NCI-H748 (cell line): ENCODE results near the gene FOS.
"Not testable (repeated sequence)": the region's sequence is repeated elsewhere in the genome, so short reads cannot be mapped to it uniquely, and the experiment has no call there.

Experiments used
- DNase-seq: peaks from one replicate; lab custom pipeline; 2025; ENCODE audit not compliant: unreplicated experiment; lab: John Stamatoyannopoulos, UW

FOS gene

DNA sequence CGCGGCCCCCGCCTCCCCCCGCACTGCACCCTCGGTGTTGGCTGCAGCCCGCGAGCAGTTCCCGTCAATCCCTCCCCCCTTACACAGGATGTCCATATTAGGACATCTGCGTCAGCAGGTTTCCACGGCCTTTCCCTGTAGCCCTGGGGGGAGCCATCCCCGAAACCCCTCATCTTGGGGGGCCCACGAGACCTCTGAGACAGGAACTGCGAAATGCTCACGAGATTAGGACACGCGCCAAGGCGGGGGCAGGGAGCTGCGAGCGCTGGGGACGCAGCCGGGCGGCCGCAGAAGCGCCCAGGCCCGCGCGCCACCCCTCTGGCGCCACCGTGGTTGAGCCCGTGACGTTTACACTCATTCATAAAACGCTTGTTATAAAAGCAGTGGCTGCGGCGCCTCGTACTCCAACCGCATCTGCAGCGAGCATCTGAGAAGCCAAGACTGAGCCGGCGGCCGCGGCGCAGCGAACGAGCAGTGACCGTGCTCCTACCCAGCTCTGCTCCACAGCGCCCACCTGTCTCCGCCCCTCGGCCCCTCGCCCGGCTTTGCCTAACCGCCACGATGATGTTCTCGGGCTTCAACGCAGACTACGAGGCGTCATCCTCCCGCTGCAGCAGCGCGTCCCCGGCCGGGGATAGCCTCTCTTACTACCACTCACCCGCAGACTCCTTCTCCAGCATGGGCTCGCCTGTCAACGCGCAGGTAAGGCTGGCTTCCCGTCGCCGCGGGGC lies at the start of gene FOS:
Gene FOS, plus strand, starts transcription at position 407 of the 731 bp plus-strand sequence. Its CDS starts 155 bp downstream, at position 562.
- DNase-seq, result peak; percentile 96

DNA sequence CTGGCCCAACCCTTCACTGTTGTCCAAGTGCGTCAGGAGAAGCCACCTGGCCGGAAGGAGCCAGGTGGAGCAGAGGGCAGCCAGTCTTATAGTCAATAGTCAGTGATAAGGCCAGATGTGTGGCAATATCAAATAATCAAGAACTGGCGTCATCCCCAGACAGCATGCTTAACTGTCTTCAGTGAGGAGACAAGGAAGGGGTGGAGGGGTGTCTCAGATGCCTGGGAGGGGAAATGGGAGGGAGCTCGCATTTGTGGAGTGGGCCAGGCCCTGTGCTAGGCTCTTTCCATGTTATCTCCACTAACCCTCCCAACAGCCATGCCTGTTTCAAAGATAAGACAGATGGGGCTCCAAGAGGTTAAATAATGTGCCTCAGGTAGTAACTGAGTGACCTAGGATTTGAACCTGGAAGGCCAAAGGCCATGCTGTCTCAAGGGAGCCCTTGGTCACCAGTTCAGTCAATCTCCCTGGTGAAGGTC lies 48.9 kb upstream of the FOS start:
- no peak for DNase-seq

DNA sequence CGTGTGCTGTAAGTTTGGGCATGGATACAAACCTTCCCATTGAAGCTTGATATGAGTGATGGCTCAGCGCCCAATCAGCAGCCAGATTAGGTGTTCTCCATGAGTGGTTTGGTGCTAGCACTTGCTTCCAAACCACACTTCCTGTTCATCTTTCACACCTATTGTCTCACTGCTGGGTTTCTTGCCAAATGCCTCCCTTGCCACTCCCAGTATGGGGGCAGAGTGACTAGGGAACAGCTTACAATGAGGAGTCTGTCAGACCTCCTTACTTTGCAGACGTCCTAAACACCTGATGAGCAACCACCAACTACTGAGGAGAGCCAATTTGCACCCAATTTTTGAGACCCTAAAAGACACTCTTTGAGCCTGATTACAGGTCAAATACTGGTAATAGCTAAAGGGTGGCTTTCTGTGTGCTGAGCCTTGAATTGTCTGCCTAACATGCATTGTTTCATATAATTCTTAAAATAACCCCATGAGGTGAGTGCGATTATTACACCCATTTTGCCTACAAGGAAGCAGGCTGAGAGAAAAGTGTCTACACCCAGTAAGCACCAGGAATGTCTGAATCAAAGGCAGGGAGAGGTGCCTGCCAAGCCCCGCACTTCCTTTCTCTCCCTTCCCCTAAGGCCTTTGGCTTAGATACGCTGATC lies 48.4 kb upstream of the FOS start:
- peak; percentile 32 for DNase-seq

DNA sequence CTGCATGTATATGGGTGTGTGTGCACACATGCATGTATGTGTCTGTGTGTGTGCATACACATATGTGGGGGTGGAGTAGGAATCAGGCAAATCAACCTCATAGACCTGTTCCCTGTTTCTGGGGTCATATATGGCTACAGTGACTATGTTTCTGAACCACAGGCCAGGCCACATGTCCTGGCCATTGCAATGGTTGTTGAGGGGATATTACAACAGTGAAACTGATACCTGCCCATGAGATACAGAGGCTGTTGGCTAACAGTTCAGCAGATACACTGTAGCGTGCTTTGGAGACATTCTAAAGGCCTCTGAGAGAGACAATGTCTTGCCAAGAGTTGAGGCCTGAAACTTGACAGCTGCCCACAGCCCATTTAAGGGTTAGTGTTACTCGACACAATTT lies 47.3 kb upstream of the FOS start:
- no peak for DNase-seq

DNA sequence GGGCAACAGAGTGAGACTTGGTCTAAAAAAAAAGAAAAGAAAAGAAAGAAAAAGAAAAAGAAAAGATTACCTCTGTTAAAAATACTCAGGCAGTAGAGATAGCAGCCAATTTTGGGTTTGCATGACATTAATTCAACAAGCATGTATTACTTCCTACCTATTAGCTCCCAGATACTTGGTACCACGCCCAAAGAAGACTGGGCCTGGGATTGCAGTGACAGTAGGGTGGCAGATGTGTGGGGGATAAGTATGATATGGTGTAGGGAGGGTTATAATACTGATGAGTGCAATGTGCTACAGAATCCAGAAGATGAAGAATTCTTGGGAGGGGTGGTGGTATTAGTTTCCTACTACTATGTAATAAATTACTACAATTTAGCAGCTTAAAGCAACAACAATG lies 46.4 kb upstream of the FOS start:
- no peak for DNase-seq

DNA sequence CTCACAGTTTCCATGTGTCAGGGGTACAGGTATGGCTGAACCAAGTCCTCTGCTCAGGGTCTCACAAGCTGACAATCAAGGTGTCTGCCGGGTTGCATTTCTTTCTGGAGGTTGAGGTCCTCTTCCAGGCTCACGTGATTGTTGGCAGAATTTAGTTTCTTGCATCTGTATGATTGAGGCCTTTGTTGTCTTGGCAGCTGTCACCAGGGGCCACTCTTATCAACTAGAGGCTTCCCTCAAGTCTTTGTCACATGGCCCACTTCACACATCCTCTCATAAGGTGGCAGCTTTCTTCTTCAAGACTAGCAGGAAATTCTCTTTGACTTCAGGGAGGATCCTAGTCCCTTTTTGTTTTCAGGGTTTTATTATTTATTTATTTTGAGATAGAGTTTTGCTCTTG lies 46.0 kb upstream of the FOS start:
- no peak for DNase-seq

DNA sequence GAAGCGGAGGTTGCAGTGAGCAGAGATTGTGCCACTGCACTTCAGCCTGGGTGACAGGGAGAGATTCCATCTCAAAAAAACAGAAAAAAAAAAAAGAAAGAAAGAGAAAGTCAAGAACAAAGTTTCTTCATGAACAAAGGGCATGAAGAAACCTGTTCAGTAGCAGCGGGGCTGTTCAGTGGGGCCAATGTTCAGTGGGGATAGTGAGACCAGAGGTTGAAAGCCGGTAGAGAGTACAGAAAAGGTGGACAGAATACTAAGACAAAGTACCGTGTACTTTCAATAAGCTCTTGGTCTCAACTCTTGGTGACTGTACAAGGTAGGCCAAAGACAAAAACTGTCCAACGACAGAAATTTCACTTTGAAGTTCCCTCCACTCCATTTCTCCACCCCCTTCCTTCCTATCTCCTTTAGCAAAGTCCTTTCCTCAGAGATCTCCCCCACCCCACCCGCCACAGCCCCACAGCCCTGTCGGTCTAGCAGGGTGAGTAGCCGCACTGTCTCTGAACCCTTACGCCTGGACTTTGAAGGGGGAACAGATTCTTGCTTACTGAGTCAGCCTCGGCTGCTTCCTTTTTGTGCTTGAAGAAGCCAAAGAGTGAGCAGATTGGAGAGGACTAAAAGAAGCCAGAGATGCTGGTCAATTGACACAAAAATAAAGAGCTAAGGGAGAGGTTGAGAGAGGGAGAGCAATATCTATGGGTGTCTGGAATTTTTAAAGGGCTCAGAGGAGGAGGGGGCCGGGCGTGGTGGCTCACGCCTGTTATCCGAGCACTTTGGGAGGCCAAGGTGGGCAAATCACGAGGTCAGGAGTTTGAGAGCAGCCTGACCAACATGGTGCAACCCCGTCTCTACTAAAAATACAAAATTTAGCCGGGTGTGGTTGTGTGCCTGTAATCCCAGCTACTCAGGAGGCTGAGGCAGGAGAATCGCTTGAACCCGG lies 44.2 kb upstream of the FOS start:
- DNase-seq, result no peak

DNA sequence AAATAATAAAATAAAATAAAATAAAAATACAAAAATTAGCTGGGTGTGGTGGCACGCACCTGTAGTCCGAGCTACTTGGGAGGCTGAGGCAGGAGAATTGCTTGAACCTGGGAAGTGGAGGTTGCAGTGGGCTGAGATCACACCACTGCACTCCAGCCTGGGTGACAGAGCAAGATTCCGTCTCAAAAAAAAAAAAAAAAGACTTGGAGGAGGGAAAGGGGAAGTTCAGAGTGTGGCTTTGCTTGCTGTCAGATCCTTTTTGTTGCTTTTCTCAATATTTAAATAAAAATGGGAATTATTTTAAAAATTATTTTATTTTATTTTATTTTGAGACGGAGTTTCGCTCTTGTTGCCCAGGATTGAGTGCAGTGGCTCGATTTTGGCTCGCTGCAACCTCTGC lies 43.4 kb upstream of the FOS start:
- not testable (repeated sequence) for DNase-seq

DNA sequence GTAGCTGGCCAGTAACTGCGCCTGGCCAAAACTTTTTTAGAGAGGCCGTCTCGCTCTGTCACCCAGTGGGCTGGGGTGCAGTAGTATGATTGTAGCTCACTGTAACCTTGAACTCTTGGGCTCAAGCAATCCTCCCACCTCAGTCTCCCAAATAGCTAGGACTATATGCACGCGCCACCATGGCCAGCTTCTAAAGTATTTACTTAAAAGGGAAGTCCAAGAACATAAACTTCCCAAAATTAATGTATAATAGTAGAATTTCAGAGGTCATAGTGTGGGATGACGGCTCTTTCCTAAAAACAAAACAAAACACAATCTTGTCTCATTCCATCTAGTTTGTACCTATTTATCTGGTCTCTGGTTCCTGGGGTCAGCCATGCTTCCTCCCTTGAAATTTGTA lies 42.2 kb upstream of the FOS start:
- no peak for DNase-seq

DNA sequence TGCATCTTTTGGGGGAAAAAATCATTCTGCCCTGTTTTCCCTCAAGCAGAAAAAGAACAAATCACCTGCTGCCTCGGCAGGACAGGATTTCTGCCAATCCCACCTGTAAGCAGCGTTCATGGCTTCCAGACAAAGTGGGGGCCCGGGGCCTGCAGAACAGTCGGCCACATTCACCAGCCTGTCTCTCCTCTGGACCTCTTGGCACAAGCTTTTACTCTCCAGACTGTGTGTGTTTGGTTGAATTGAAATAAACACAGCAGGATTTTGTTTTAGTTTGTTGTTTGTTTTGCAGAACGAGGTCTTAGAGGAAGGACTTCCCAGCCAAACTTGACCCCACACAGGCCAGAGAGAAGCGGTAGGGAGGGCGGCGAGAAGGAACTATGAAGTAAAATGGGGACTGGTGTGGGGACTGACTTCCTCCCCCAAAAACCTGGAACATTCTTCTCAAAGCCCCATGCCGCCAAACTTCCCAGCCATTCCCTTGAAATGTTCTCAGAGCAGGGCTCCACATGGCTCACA lies 41.7 kb upstream of the FOS start:
- DNase-seq, result no peak

DNA sequence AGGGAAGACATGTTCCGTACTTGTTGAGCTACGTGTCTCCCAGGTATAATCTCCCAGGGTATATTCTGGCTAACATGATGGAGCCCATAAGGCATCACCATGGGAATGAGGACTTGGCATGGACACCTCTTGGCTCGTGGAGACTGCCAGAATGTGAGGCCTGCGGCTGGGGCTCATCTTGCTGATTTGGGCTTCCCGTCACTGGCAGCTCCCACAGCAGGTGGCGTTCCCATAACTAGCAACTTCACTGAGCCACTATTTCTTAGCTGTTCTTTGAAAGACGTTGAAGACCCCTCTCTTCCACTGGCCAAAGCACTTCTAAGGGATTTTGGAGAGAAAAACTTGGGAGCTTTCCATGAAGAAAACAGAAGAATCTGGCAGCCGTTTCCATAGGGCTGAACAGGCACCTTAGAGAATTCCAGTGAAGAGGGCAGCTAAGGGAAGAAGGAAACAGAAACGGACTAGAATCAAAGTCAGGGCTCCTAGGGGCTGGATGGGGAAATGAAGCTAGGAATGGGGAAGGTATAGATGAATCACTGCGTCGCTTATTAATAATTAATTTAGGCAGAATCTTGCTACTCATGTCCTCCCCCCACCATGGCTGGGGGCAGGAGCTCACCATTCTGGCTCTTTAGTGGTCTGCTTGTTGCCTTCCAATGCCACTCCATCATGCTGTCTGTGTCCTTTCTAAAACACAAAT lies 39.7 kb upstream of the FOS start:
- no peak for DNase-seq

DNA sequence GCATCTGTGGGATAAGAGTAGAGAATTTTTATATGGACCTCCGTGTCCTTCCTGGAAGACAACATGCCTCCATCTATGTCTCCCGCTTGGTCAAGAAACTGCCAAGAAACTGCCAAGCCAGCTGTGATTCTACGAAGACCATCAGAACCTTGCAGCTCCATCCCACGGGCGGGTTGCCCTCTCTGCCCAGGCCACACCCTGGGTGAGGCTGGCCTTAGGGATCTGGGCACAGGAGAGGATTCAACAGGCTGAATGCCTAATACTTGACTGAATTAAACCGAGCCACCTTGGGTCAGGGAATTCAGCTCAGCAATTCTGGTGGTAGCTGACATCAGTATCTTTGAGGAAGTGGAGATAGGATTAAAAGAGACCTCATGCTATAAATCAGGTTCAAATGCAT lies 37.8 kb upstream of the FOS start:
- no peak for DNase-seq

DNA sequence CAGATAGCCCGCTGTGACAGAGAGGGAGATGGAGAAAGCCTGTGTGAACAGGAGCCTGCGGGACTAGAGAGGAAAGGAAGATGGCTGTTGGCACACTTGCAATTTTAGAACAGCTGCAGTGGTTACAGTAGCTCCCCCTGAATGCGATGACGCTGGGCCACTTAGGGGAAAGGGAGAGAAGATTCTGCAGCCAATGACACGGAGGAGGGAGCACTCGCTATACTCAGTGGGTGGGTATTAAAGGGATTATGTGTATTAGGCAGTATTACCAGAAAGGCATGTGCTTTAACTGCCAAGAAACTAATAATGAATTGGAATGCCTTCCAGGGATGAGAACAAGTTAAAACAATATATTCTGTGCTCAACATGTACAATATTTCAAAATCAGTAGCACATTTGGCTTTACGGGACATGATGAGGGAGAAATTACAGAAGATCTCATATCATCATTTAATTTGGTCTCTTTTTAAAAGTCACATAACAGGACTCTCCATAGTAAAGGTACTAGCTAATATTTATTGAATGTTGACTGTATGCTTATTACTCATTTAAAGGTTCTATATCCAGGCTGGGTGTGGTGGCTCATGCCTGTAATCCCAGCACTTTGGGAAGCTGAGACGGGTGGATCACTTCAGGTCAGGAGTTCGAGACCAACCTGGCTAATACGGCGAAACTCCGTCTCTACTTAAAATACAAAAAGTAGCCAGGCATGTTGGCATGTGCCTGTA lies 35.9 kb upstream of the FOS start:
- DNase-seq, result peak; percentile 41

DNA sequence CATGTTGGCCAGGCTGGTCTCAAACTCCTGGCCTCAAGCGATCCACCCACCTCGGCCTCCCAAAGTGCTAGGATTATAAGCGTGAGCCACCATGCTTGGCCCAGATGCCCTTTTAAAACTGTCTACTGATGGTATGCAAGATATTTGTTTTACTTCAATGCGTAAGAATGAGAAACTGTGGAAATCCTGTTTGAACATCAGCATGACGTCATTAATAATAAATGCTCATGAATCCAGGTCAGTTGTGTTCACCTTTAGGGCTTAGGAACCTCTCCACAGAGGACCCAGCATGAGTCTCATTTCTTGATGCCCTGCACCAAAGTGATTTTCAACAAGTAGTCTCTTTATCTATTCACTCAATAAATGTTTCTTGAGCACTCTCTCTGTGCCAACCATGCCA lies 34.5 kb upstream of the FOS start:
- DNase-seq, result no peak

DNA sequence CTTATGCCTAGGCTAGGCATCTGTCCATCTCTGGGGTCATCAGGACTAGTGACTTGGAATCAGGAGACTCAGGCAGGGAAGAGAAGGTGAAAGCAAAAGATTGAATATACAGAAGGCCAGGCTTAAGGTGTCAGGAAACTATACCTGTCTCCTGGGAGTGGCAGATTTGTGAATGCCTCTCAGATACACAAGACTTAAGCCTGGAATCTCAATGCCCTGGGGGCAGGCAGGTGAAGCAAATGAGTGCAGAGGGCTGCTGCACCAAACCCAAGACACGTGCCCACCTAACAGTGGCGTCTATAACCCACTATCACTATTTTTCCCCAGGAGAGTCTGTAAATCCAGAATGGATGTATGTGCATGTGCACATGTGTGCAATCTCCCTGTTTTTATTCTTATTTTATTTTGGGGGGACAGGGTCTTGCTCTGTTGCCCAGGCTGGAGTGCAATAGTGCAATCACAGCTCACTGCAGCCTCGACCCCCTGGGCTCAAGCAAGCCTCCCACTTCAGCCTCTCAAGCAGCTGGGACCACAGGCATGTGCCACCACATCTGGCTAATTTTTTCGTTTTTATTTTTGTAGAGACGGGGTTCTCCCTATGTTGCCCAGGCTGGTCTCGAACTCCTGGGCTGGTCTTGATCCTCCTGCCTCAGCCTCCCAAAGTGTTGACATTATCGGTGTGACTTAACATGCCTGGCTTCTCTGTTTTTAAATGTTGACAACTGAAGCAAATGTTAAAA lies 31.9 kb upstream of the FOS start:
- no peak for DNase-seq

DNA sequence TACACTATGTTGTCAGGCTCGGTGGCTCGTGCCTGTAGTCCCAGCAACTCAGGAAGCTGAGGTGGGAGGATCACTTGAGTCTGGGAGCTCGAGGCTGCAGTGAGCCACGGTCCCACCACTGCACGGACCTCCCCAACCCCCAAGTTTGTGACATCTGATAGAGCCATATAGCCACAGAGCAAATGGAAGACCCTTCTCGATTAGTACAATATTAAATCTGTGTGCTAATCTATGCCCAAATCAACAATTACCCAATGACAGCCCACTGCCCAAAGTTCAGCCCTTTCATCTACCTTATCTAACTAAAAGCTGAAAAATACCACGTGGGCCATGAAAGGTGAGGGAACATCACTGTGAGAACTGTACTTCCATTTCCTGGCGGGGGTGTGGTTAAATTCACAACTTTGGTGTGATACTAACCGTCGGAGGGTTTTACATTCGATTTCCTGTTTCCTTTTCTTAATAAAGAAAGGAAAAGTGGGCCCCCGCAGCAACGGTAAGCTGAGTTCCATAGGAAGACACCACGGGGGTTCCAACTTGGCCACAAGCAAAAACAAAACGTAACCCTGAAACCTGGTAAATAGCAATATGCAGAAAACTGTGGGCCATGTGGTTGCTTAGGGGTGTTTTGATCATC lies 31.2 kb upstream of the FOS start:
- DNase-seq, result no peak

DNA sequence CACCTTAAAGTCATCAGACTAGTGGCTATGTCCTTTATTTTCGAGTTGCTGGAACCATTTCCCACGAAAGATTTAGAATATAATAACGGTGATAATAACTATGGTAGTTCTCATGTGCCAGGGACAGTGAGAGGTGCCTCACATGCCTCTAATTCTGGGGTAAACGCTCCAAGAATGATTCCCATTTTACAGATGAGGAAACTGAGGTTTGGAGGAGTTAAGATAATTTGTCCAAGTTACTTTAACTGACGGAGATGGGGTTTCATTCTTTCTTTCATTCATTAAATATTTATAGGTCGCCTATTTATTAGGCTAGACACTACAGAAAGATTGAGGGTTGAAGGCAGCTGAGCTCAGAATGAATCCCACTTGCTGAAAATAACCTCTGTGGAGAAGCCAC lies 30.7 kb upstream of the FOS start:
- no peak for DNase-seq

DNA sequence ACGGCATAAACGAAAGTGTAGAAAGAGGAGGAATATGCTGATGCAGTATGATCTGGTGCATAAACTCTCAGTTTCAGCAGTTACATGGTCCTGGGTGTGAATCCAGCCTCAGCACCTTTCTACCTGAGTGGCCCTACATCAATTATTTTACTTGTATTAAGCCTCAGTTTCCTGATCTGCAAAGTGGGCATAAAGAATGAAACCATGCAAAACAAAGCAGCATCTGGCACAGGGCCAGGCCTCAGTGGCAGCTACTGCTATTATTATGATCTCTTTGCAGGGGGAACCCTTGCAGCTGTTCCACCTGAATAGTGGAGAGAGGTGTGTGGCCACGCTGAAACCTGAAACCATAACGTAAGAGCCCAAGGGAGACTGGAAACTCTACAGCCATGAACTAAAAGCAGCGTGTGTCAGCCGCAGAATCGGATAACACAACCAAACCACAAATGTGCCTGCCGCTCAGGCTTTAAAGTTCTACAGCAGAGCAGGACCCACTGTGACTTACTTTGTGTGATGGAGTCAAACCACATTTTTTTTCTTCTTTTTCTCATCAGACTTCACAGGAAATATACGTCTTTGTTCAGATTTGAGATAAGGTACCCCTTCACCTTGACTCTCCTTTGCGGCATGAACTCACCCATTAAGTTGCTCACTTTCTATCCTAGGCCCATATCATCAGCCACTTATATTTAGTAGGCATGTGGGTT lies 29.2 kb upstream of the FOS start:
- DNase-seq, result peak; percentile 88
